Measurements from ENCODE around the gene ZSWIM6.

ZSWIM6 gene

GRCh38 chr5:61352612-61353156 lies 20.6 kb downstream of the ZSWIM6 start:
- no peak for TF ChIP-seq ZFX (IDR thresholded peaks at IDR 0.05)
- TF ChIP-seq, protein P1, sequence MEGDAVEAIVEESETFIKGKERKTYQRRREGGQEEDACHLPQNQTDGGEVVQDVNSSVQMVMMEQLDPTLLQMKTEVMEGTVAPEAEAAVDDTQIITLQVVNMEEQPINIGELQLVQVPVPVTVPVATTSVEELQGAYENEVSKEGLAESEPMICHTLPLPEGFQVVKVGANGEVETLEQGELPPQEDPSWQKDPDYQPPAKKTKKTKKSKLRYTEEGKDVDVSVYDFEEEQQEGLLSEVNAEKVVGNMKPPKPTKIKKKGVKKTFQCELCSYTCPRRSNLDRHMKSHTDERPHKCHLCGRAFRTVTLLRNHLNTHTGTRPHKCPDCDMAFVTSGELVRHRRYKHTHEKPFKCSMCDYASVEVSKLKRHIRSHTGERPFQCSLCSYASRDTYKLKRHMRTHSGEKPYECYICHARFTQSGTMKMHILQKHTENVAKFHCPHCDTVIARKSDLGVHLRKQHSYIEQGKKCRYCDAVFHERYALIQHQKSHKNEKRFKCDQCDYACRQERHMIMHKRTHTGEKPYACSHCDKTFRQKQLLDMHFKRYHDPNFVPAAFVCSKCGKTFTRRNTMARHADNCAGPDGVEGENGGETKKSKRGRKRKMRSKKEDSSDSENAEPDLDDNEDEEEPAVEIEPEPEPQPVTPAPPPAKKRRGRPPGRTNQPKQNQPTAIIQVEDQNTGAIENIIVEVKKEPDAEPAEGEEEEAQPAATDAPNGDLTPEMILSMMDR (conservative IDR thresholded peaks at IDR 0.05) = no peak
- no peak overlapping the region for H3K27ac ChIP-seq

DNA sequence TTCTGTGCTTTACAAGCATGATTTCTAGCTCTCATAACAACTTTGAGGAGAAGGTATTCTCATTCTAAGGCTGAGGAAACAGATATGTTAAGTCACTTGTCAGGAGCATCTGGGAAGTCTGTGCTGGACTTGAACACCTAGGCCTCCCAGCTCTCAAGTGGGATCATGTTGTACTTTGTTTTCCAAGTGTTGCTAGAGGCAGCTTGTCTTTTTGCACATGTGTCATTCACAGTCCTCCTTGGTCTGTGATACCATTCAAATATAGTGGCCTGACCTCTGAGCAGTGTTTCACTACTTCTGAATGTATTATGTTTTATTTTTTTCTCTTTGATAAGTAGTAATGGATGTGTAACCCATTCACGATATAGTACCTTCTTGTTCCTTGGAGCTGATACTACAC lies 21.2 kb downstream of the ZSWIM6 start:
- H3K27ac ChIP-seq = no peak overlapping the region
- TF ChIP-seq ZFX (IDR thresholded peaks at IDR 0.05) = no peak

GRCh38 chr5:61354199-61354598 lies 22.1 kb downstream of the ZSWIM6 start:
- no peak overlapping the region for H3K27ac ChIP-seq
- TF ChIP-seq ZFX (IDR thresholded peaks at IDR 0.05) = no peak
- TF ChIP-seq, protein P1 (conservative IDR thresholded peaks at IDR 0.05) = no peak

- TF ChIP-seq ZFX (IDR thresholded peaks at IDR 0.05) = no peak
- TF ChIP-seq, protein P1 (conservative IDR thresholded peaks at IDR 0.05) = peak; percentile 51
- H3K27ac ChIP-seq = no peak overlapping the region
Observed at GRCh38 chr5:61357745-61358144, 25.7 kb downstream of the ZSWIM6 start.

GRCh38 chr5:61362796-61363368 lies 30.8 kb downstream of the ZSWIM6 start:
- no peak overlapping the region for H3K27ac ChIP-seq
- TF ChIP-seq ZFX (IDR thresholded peaks at IDR 0.05) = no peak
- TF ChIP-seq, protein P1 (conservative IDR thresholded peaks at IDR 0.05) = peak; percentile 28

GRCh38 chr5:61363401-61364114 lies 31.5 kb downstream of the ZSWIM6 start:
- no peak overlapping the region for H3K27ac ChIP-seq

GRCh38 chr5:61366497-61367240 lies 34.6 kb downstream of the ZSWIM6 start:
- no peak overlapping the region for H3K27ac ChIP-seq
- TF ChIP-seq, protein P1 (conservative IDR thresholded peaks at IDR 0.05) = no peak
- TF ChIP-seq ZFX (IDR thresholded peaks at IDR 0.05) = no peak

More at GRCh38 chr5:61363401-61364114, 31.5 kb downstream of the ZSWIM6 start:
- no peak for TF ChIP-seq ZFX (IDR thresholded peaks at IDR 0.05)
- TF ChIP-seq, protein P1 (conservative IDR thresholded peaks at IDR 0.05) = no peak

All from C4-2B (cell line).